ENCODE data around the gene TOGARAM1.

- TF ChIP-seq YY1 (IDR thresholded peaks at IDR 0.05; ENCODE audit: insufficient read depth, insufficient read length), result no peak
- TF ChIP-seq ZNF274 (IDR thresholded peaks at IDR 0.05; ENCODE audit: low read depth, low read length), result no peak
- TF ChIP-seq SUZ12 (IDR thresholded peaks at IDR 0.05; ENCODE audit: extremely low read depth, insufficient read depth, insufficient read length), result no peak
Observed at GRCh38 chr14:44951051-44951450, 10.9 kb upstream of the TOGARAM1 start.
